Measurements from ENCODE around the gene C3orf49. TPM values are rescaled to one million over a fixed set of nuclear protein-coding genes. Genes with fewer than 3 reads are reported as not detected.

C3orf49 gene
- total and polyA plus RNA-seq, 2 of the 13 experiments (the other 11 are each of a cell fraction or from before 2014, with no cell fraction given), result not detected

- no peak for TF ChIP-seq SP2 (CRISPR knock-in tag; IDR thresholded peaks at IDR 0.05)
- no peak for TF ChIP-seq ASH2L (IDR thresholded peaks at IDR 0.05; ENCODE audit: insufficient read length, low read depth, low read length)
- no peak for TF ChIP-seq ZNF142 (CRISPR knock-in tag; IDR thresholded peaks at IDR 0.05)
- no peak for TF ChIP-seq RARG (CRISPR knock-in tag; IDR thresholded peaks at IDR 0.05; ENCODE audit: low read depth)
- TF ChIP-seq YEATS4 (CRISPR knock-in tag; IDR thresholded peaks at IDR 0.05; ENCODE audit: borderline replicate concordance), result no peak
- TF ChIP-seq SMARCE1 (IDR thresholded peaks at IDR 0.05; ENCODE audit: borderline replicate concordance), result no peak
- no peak for TF ChIP-seq ZNF383 (CRISPR knock-in tag; IDR thresholded peaks at IDR 0.05; ENCODE audit: borderline replicate concordance)
- TF ChIP-seq, protein P1, sequence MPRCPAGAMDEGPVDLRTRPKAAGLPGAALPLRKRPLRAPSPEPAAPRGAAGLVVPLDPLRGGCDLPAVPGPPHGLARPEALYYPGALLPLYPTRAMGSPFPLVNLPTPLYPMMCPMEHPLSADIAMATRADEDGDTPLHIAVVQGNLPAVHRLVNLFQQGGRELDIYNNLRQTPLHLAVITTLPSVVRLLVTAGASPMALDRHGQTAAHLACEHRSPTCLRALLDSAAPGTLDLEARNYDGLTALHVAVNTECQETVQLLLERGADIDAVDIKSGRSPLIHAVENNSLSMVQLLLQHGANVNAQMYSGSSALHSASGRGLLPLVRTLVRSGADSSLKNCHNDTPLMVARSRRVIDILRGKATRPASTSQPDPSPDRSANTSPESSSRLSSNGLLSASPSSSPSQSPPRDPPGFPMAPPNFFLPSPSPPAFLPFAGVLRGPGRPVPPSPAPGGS (CRISPR knock-in tag; IDR thresholded peaks at IDR 0.05), result no peak
- no peak for TF ChIP-seq SIX1 (CRISPR knock-in tag; IDR thresholded peaks at IDR 0.05; ENCODE audit: borderline replicate concordance)
- TF ChIP-seq ZNF619 (CRISPR knock-in tag; IDR thresholded peaks at IDR 0.05), result no peak
- no peak for TF ChIP-seq ZNF678 (CRISPR knock-in tag; IDR thresholded peaks at IDR 0.05)
Observed at GRCh38 chr3:63809607-63810006, 9.5 kb upstream of the C3orf49 start (continued).

Data from HepG2 (cell line).